Measurements from ENCODE around the gene MEGF8.

Gene MEGF8

GRCh38 chr19:42422901-42423461, 97.5 kb downstream of the MEGF8 start:
- no peak for TF ChIP-seq REST (IDR thresholded peaks at IDR 0.05; ENCODE audit: insufficient read depth in 1 of 2, low read depth in 2 of 2, low read length in 2 of 2)
- no peak for TF ChIP-seq TAF1 (IDR thresholded peaks at IDR 0.05; ENCODE audit: borderline replicate concordance, insufficient read depth, low read length)
- TF ChIP-seq POLR2AphosphoS5 (IDR thresholded peaks at IDR 0.05; ENCODE audit: low read depth, low read length) = no peak
- TF ChIP-seq FOXP2 (optimal IDR thresholded peaks at IDR 0.05; ENCODE audit: borderline replicate concordance, extremely low read depth, extremely low read length, insufficient read depth) = no peak

GRCh38 chr19:42423462-42424344, 98.3 kb downstream of the MEGF8 start:
- no peak for TF ChIP-seq TAF1 (IDR thresholded peaks at IDR 0.05; ENCODE audit: borderline replicate concordance, insufficient read depth, low read length)
- no peak for TF ChIP-seq SIN3A (IDR thresholded peaks at IDR 0.05; ENCODE audit: borderline replicate concordance, insufficient read depth, low read length)
- no peak for TF ChIP-seq REST (IDR thresholded peaks at IDR 0.05; ENCODE audit: insufficient read depth in 1 of 2, low read depth in 2 of 2, low read length in 2 of 2)
- TF ChIP-seq POLR2AphosphoS5 (IDR thresholded peaks at IDR 0.05; ENCODE audit: low read depth, low read length) = no peak
- TF ChIP-seq FOXP2 (optimal IDR thresholded peaks at IDR 0.05; ENCODE audit: borderline replicate concordance, extremely low read depth, extremely low read length, insufficient read depth) = no peak

GRCh38 chr19:42424345-42424707, 98.9 kb downstream of the MEGF8 start:
- TF ChIP-seq SIN3A (IDR thresholded peaks at IDR 0.05; ENCODE audit: borderline replicate concordance, insufficient read depth, low read length) = no peak
- no peak for TF ChIP-seq TAF1 (IDR thresholded peaks at IDR 0.05; ENCODE audit: borderline replicate concordance, insufficient read depth, low read length)
- TF ChIP-seq POLR2AphosphoS5 (IDR thresholded peaks at IDR 0.05; ENCODE audit: low read depth, low read length) = no peak

- TF ChIP-seq TAF1 (IDR thresholded peaks at IDR 0.05; ENCODE audit: borderline replicate concordance, insufficient read depth, low read length) = no peak
- no peak for TF ChIP-seq SIN3A (IDR thresholded peaks at IDR 0.05; ENCODE audit: borderline replicate concordance, insufficient read depth, low read length)
- no peak for TF ChIP-seq REST (IDR thresholded peaks at IDR 0.05; ENCODE audit: insufficient read depth in 1 of 2, low read depth in 2 of 2, low read length in 2 of 2)
- TF ChIP-seq POLR2AphosphoS5 (IDR thresholded peaks at IDR 0.05; ENCODE audit: low read depth, low read length) = no peak
- no peak for TF ChIP-seq FOXP2 (optimal IDR thresholded peaks at IDR 0.05; ENCODE audit: borderline replicate concordance, extremely low read depth, extremely low read length, insufficient read depth)
These were observed 99.3 kb downstream of the MEGF8 start for GRCh38 chr19:42424712-42425131.

GRCh38 chr19:42426643-42427042, 101.2 kb downstream of the MEGF8 start:
- TF ChIP-seq REST (IDR thresholded peaks at IDR 0.05; ENCODE audit: insufficient read depth in 1 of 2, low read depth in 2 of 2, low read length in 2 of 2) = no peak

Measured in PFSK-1 (cell line).